HepG2 (cell line): Measurements from ENCODE around the gene FNDC3B. TPM values are rescaled to one million over a fixed set of nuclear protein-coding genes. Genes with fewer than 3 reads are reported as not detected.

Experiments used
- ATF1 ChIP-seq: IDR thresholded peaks from 2 replicates; pipeline ENCODE4 v1.6.1; 2016; ENCODE audit warnings: mild to moderate bottlenecking, control low read depth
- ATF7 ChIP-seq, 2 experiments: fragments of 450-650 bp in 1 of 2; sonication (generic) in 1 of 2; formaldehyde crosslinking in 1 of 2; IDR thresholded peaks; 2 replicates each; pipeline versions ENCODE4 v1.4.0 to v1.6.1; 2016 to 2020; ENCODE audit warnings: antibody characterized with exemption in 1 of 2, mild to moderate bottlenecking in 1 of 2, missing genetic modification reagents in 1 of 2
- CBFB ChIP-seq: sonication (generic); formaldehyde crosslinking; IDR thresholded peaks from 2 replicates; pipeline ENCODE4 v1.4.0; 2020; ENCODE audit warnings: missing genetic modification reagents
- GATA4 ChIP-seq: sonication (generic); IDR thresholded peaks from 2 replicates; pipeline ENCODE4 v1.6.1; 2016; ENCODE audit warnings: antibody characterized with exemption, low read depth, borderline replicate concordance
- HDAC1 ChIP-seq: sonication (generic); formaldehyde crosslinking; IDR thresholded peaks from 2 replicates; pipeline ENCODE4 v1.5.1; 2020; ENCODE audit warnings: mild to moderate bottlenecking, missing genetic modification reagents
- ISL2 ChIP-seq: sonication (generic); formaldehyde crosslinking; IDR thresholded peaks from 2 replicates; pipeline ENCODE4 v1.5.0; 2020; ENCODE audit warnings: missing genetic modification reagents
- MED13 ChIP-seq: sonication (generic); formaldehyde crosslinking; IDR thresholded peaks from 2 replicates; pipeline ENCODE4 v1.5.0; 2020; ENCODE audit warnings: missing genetic modification reagents
- MTA1 ChIP-seq: sonication (generic); formaldehyde crosslinking; IDR thresholded peaks from 2 replicates; pipeline ENCODE4 v1.4.0; 2020; ENCODE audit warnings: missing genetic modification reagents, mild to moderate bottlenecking, borderline replicate concordance
- MTF1 ChIP-seq: sonication (generic); formaldehyde crosslinking; IDR thresholded peaks from 2 replicates; pipeline ENCODE4 v1.5.0; 2020; ENCODE audit warnings: missing genetic modification reagents
- MYC ChIP-seq: sonication (generic); formaldehyde crosslinking; IDR thresholded peaks from 2 replicates; pipeline ENCODE4 v1.9.0; 2021; ENCODE audit warnings: missing genetic modification reagents, borderline replicate concordance
- PPARG ChIP-seq: conservative IDR thresholded peaks from 2 replicates; pipeline ENCODE4 v1.6.1; 2016; ENCODE audit warnings: missing biosample characterization, missing genetic modification reagents
- SMAD3 ChIP-seq: sonication (generic); formaldehyde crosslinking; IDR thresholded peaks from 2 replicates; pipeline ENCODE4 v1.4.0; 2020; ENCODE audit warnings: missing genetic modification reagents
- SNRNP70 ChIP-seq: fragments of 200-400 bp; formaldehyde crosslinking; IDR thresholded peaks from 2 replicates; pipeline ENCODE4 v1.6.1; 2017; ENCODE audit warnings: mild to moderate bottlenecking, low read depth, low read length, moderate library complexity
- TAF15 ChIP-seq: fragments of 200-400 bp; formaldehyde crosslinking; IDR thresholded peaks from one replicate; pipeline ENCODE4 v1.6.1; 2018; ENCODE audit warnings: mild to moderate bottlenecking, low read depth, low read length; ENCODE audit not compliant: poor library complexity, severe bottlenecking
- TBX3 ChIP-seq: fragments of 450-650 bp; IDR thresholded peaks from 2 replicates; pipeline ENCODE4 v1.6.1; 2017; ENCODE audit warnings: antibody characterized with exemption, mild to moderate bottlenecking, inconsistent platforms, borderline replicate concordance
- XRCC5 ChIP-seq: fragments of 200-400 bp; formaldehyde crosslinking; optimal IDR thresholded peaks from 2 replicates; pipeline ENCODE3; 2017; ENCODE audit warnings: mild to moderate bottlenecking, low read length
- ZNF782 ChIP-seq: sonication (generic); formaldehyde crosslinking; IDR thresholded peaks from 2 replicates; pipeline ENCODE4 v1.4.0; 2020; ENCODE audit warnings: missing genetic modification reagents, mild to moderate bottlenecking, borderline replicate concordance
- ZSCAN29 ChIP-seq: sonication (generic); formaldehyde crosslinking; conservative IDR thresholded peaks from 2 replicates; pipeline ENCODE4 v1.4.0; 2020; ENCODE audit warnings: mild to moderate bottlenecking, missing genetic modification reagents
- polyA plus RNA-seq, 8 experiments: library from polyadenylated mRNA; depleted of rRNA in 3 of 8; stranded (reverse) in 7 of 8; unstranded in 1 of 8; fragments of >200 nt; fragmentation: Illumina TruSeq in 4 of 8; extraction: Trizol in 4 of 8; gene quantifications; 2 replicates each; pipeline versions ENCODE4 v1.2.1 to v1.2.3, GENCODE V29; 2011 to 2016; ENCODE audit warnings: low read depth in 4 of 8, missing spikeins in 1 of 8, mixed read lengths in 1 of 8; ENCODE audit not compliant: insufficient read depth in 1 of 8
- total RNA-seq, 5 experiments: library from RNA; depleted of rRNA; stranded (reverse); fragments of >200 nt; fragmentation: Illumina TruSeq; extraction: Trizol; gene quantifications; 2 replicates each; pipeline ENCODE4 v1.2.3, GENCODE V29; 2016; ENCODE audit warnings: low read depth in 1 of 5
- TF ChIP-seq, protein P1 (sequence below): sonication (generic); formaldehyde crosslinking; IDR thresholded peaks from 2 replicates; pipeline ENCODE4 v1.4.0; 2020; ENCODE audit warnings: missing genetic modification reagents
- TF ChIP-seq, protein P2 (sequence below): sonication (generic); formaldehyde crosslinking; IDR thresholded peaks from 2 replicates; pipeline ENCODE4 v1.4.0; 2020; ENCODE audit warnings: missing genetic modification reagents

FNDC3B gene
- total and polyA plus RNA-seq, 2 of the 13 experiments (the other 11 are each of a cell fraction or from before 2014, with no cell fraction given) = 74.8 to 103 TPM

DNA sequence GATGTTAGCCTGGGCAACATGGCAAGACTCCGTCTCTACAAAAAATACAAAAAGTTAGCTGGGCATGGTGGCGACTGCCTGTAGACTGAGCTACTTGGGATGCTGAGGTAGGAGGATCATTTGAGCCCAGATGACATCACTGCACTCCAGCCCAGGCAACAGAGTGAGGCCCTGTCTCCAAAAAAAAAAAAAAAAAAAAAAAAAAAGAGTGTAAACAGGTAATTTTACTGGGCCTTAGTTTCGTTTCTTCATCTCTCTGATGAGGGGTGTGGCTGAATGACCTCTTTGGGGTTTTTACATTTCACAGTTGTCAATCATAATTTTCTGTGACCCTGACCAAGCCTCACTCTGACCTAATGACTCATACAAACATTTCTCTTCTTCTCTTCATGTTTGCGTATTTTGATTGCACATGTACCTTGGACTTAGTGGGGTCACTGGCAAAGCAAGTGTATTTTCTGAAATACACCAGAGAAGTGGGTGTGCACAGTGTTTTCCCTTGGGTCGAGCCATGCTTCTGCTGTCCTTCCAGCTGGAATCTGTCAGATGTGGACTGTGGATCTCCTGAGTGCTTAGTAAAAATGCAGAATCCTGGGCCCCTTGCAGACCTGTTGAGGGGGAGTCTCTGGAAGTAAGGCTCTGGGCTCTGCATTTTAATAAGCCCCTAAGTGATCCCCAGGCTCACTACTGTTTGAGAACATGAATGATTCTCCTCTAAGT, 140.5 kb downstream of the FNDC3B start (continued):
- TF ChIP-seq TAF15 (no peak), HDAC1 (CRISPR knock-in tag) (peak; percentile 87), ATF7 (IDR thresholded peaks at IDR 0.05) (peak; percentile 78; the same call in 1 of the 2 replicates), ATF7 (CRISPR knock-in tag; IDR thresholded peaks at IDR 0.05) (peak; percentile 73; the same call in 1 of the 2 replicates), MTA1 (no peak), SNRNP70 (no peak), CBFB (CRISPR knock-in tag) (peak; percentile 24; the same call in 1 of the 2 replicates), ZNF782 (no peak), TBX3 (no peak), MED13 (CRISPR knock-in tag) (0 out of 2 replicates have a peak, but pooled peaks have one; percentile 25), XRCC5 (peak; percentile 6), PPARG (CRISPR knock-in tag) (peak; percentile 82; the same call in 1 of the 2 replicates), SMAD3 (CRISPR knock-in tag) (no peak), ISL2 (peak; percentile 92), ATF1 (CRISPR knock-in tag) (no peak; the same call in 1 of the 2 replicates), ZSCAN29 (CRISPR knock-in tag) (no peak), MYC (0 out of 2 replicates have a peak, but pooled peaks have one; percentile 35), MTF1 (CRISPR knock-in tag) (no peak), GATA4 (peak; percentile 29; the same call in 1 of the 2 replicates)
- TF ChIP-seq, protein P1, sequence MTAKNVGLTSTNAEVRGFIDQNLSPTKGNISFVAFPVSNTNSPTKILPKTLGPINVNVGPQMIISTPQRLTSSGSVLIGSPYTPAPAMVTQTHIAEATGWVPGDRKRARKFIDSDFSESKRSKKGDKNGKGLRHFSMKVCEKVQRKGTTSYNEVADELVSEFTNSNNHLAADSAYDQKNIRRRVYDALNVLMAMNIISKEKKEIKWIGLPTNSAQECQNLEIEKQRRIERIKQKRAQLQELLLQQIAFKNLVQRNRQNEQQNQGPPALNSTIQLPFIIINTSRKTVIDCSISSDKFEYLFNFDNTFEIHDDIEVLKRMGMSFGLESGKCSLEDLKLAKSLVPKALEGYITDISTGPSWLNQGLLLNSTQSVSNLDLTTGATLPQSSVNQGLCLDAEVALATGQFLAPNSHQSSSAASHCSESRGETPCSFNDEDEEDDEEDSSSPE (CRISPR knock-in tag) = no peak
- TF ChIP-seq, protein P2, sequence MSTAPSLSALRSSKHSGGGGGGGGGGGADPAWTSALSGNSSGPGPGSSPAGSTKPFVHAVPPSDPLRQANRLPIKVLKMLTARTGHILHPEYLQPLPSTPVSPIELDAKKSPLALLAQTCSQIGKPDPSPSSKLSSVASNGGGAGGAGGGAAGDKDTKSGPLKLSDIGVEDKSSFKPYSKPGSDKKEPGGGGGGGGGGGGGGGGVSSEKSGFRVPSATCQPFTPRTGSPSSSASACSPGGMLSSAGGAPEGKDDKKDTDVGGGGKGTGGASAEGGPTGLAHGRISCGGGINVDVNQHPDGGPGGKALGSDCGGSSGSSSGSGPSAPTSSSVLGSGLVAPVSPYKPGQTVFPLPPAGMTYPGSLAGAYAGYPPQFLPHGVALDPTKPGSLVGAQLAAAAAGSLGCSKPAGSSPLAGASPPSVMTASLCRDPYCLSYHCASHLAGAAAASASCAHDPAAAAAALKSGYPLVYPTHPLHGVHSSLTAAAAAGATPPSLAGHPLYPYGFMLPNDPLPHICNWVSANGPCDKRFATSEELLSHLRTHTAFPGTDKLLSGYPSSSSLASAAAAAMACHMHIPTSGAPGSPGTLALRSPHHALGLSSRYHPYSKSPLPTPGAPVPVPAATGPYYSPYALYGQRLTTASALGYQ = peak; percentile 83
